DND-41 (cell line): ENCODE data around the gene UBASH3B.

Experiments used
- ATAC-seq: fragments of 200-7000 bp; cut with Tn5 transposase; 3 replicates; pipeline ENCODE4 v1.9.1; 2021; ENCODE audit warnings: low read depth; ENCODE audit not compliant: insufficient read depth
- DNase-seq: peaks from one replicate; pipeline ENCODE4 v3.0.0-alpha.2; 2020
- H2AFZ ChIP-seq: 2 replicates; pipeline ENCODE4 v1.6.0; 2012; ENCODE audit warnings: low read depth, low read length
- H3K27ac ChIP-seq: 2 replicates; pipeline ENCODE4 v1.5.1; 2012; ENCODE audit warnings: low read length, inconsistent platforms
- H3K27me3 ChIP-seq: fragments of 200-600 bp; sonication (generic); 2 replicates; pipeline ENCODE4 v1.6.0; 2012; ENCODE audit warnings: low read length, mild to moderate bottlenecking, inconsistent platforms; ENCODE audit not compliant: insufficient read depth, poor library complexity
- H3K36me3 ChIP-seq: 2 replicates; pipeline ENCODE4 v1.5.1; 2012; ENCODE audit warnings: low read length, inconsistent platforms; ENCODE audit not compliant: insufficient read depth
- H3K4me1 ChIP-seq: 2 replicates; pipeline ENCODE4 v1.5.1; 2012; ENCODE audit warnings: mild to moderate bottlenecking, low read length; ENCODE audit not compliant: insufficient read depth
- H3K4me2 ChIP-seq: 2 replicates; pipeline ENCODE4 v1.6.0; 2012; ENCODE audit warnings: mild to moderate bottlenecking, moderate library complexity, low read length, inconsistent platforms; ENCODE audit not compliant: insufficient read depth
- H3K4me3 ChIP-seq, 2 experiments: fragments of 200-600 bp in 1 of 2; shearing (Covaris generic) in 1 of 2; 2 replicates each; pipeline ENCODE4 v1.5.1; 2012 to 2016; ENCODE audit warnings: inconsistent platforms in 2 of 2, low read length in 2 of 2, mild to moderate bottlenecking in 2 of 2, low read depth in 1 of 2, moderate library complexity in 1 of 2
- H3K79me2 ChIP-seq: 2 replicates; pipeline ENCODE4 v1.6.0; 2012; ENCODE audit warnings: low read length, inconsistent platforms; ENCODE audit not compliant: insufficient read depth
- H3K9ac ChIP-seq: 2 replicates; pipeline ENCODE4 v1.6.0; 2012; ENCODE audit warnings: low read depth, mild to moderate bottlenecking, inconsistent platforms, low read length, moderate library complexity
- H3K9me3 ChIP-seq: 2 replicates; pipeline ENCODE4 v1.5.1; 2012; ENCODE audit warnings: low read length, moderate library complexity, mild to moderate bottlenecking, inconsistent platforms; ENCODE audit not compliant: insufficient read depth, severe bottlenecking
- H4K20me1 ChIP-seq: 2 replicates; pipeline ENCODE4 v1.6.0; 2012; ENCODE audit warnings: low read length; ENCODE audit not compliant: insufficient read depth
- EZH2 ChIP-seq: IDR thresholded peaks from 3 replicates; pipeline ENCODE4 v1.6.1; 2012; ENCODE audit warnings: borderline replicate concordance, low read depth, mild to moderate bottlenecking, moderate library complexity, low read length, inconsistent platforms; ENCODE audit not compliant: severe bottlenecking
- TF ChIP-seq, protein P1 (sequence below): IDR thresholded peaks from 2 replicates; pipeline ENCODE4 v1.5.1; 2012; ENCODE audit warnings: borderline replicate concordance, low read length, moderate library complexity, mild to moderate bottlenecking; ENCODE audit not compliant: poor library complexity, severe bottlenecking; ENCODE audit errors: extremely low read depth

The UBASH3B gene

DNA sequence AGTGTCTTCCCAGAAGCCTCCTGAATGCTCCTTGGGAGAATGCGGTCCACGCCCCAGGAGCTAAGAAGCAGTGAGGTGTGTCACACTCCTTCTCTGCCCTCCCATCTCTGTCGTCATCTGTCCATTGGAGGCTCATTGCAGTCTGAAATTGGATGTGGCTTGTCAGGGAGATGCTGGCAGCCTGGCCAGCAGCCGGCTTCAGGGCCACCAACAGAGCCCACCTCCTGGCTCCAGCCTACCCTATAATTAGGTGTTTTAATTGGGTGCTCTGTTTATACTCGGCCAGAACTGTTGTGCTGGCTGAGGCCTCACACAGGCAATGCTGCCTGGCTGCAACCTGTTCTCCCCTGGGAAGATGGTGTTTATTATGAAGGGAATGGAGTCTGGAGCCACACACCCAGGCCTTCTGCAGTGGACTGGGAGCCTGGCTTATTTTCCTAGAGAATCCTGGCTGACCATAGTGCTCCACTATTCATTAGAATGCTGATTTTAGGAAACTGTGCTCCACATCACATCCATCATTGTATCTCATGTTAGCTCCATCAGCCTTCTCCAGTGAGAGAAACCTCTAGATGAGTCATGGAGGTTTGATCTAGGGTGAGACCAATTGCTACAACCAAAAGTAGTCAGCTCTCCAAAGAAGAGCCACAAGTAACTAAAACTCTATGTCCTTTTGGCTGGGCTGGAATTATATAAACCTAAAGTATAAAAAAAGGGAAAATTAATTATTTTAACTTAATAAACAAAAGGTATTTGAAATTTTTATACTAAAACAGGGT is 96.0 kb downstream of the UBASH3B start:
- peaks cover 28% of the 10 kb centered on the region for H3K36me3 ChIP-seq
- H2AFZ ChIP-seq: no peak overlapping the region
- no peaks in the 10 kb centered on the region for H3K9me3 ChIP-seq
- no peaks in the 10 kb centered on the region for H4K20me1 ChIP-seq
- no peak overlapping the region for H3K4me2 ChIP-seq
- H3K79me2 ChIP-seq: peaks cover 89% of the 10 kb centered on the region
- H3K9ac ChIP-seq: no peak overlapping the region
- TF ChIP-seq, protein P1, sequence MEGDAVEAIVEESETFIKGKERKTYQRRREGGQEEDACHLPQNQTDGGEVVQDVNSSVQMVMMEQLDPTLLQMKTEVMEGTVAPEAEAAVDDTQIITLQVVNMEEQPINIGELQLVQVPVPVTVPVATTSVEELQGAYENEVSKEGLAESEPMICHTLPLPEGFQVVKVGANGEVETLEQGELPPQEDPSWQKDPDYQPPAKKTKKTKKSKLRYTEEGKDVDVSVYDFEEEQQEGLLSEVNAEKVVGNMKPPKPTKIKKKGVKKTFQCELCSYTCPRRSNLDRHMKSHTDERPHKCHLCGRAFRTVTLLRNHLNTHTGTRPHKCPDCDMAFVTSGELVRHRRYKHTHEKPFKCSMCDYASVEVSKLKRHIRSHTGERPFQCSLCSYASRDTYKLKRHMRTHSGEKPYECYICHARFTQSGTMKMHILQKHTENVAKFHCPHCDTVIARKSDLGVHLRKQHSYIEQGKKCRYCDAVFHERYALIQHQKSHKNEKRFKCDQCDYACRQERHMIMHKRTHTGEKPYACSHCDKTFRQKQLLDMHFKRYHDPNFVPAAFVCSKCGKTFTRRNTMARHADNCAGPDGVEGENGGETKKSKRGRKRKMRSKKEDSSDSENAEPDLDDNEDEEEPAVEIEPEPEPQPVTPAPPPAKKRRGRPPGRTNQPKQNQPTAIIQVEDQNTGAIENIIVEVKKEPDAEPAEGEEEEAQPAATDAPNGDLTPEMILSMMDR: no peak
- no peak for TF ChIP-seq EZH2
- no peak for ATAC-seq
- no peaks in the 10 kb centered on the region for H3K27me3 ChIP-seq
- no peak for DNase-seq
- no peak overlapping the region for H3K4me3 ChIP-seq
- peak overlapping the region; percentile 36 for H3K27ac ChIP-seq
- H3K4me1 ChIP-seq: peaks cover 63% of the 10 kb centered on the region

DNA sequence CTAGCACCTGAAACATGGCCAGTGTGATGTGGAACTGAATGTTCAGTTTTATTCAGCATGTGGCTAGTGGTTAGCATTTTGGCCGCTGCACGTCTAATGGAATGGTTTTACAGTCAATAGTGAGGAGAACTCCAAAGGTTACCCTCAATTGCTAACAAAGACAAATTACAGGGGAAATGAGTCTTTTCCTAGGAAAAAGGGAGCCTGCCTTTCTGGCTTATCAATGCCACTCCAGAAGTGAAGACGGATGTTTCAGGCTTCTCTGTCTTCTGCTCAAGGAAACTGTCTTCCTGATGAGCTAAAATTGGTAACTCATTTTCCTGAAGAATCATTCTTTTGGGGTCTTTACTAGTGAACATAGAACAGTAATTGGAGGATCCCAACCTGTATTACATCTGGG is 98.5 kb downstream of the UBASH3B start:
- H4K20me1 ChIP-seq: no peaks in the 10 kb centered on the region
- H3K4me1 ChIP-seq: peaks cover 51% of the 10 kb centered on the region
- ATAC-seq (no peak), DNase-seq (no peak)
- no peak overlapping the region for H2AFZ ChIP-seq
- no peak for TF ChIP-seq EZH2
- TF ChIP-seq, protein P1: no peak
- H3K27ac ChIP-seq: peak overlapping the region; percentile 72
- no peak overlapping the region for H3K9ac ChIP-seq
- H3K79me2 ChIP-seq: peaks cover 89% of the 10 kb centered on the region
- H3K4me2 ChIP-seq: no peak overlapping the region
- no peaks in the 10 kb centered on the region for H3K27me3 ChIP-seq
- no peak overlapping the region for H3K4me3 ChIP-seq
- H3K36me3 ChIP-seq: peaks cover 20% of the 10 kb centered on the region
- no peaks in the 10 kb centered on the region for H3K9me3 ChIP-seq

DNA sequence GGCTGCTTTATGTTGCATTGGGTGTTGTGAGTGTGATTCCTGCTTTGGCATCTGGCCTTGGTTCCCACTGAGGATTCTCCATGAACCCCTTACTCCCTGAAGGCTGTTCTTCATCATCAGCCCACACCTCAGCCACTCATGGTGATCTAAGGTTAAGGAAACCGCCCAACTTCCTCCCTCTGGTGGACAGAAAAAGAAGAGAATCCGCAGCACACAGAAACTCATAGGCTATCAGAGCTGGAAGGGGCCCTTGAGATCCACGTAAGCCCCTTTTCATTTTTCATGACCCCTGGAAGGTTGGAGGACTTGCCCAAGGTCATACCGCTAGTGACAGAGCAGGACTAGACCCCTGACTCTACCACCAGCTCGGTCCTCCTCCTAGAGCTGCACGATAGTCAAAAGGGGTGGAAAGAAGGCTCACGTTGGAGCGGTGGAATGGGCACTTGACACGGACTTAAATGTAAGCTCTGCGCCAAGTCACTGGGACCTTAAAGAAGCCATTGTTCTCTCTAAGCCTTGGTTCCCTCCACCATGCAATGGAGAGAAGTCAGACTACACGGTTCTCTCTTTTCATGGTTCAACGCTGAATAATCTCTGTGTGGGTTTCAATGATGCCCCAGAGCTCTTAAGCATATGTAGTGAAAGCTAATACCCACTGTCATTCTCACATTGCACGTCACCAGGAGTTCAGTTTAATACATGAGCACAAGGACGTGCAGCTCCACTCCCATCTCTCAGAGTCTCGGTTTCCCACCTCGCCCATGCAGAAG is 99.2 kb downstream of the UBASH3B start:
- peak; percentile 57 for DNase-seq
- peak; percentile 60 for ATAC-seq
- peaks cover 46% of the 10 kb centered on the region for H3K4me1 ChIP-seq
- H4K20me1 ChIP-seq: no peaks in the 10 kb centered on the region
- peak overlapping the region; percentile 72 for H3K27ac ChIP-seq
- no peak overlapping the region for H3K9ac ChIP-seq
- H3K4me2 ChIP-seq: no peak overlapping the region
- no peak for TF ChIP-seq EZH2
- TF ChIP-seq, protein P1: peak; percentile 71
- peaks cover 91% of the 10 kb centered on the region for H3K79me2 ChIP-seq
- no peaks in the 10 kb centered on the region for H3K27me3 ChIP-seq
- no peak overlapping the region for H3K4me3 ChIP-seq
- no peak overlapping the region for H2AFZ ChIP-seq
- H3K9me3 ChIP-seq: no peaks in the 10 kb centered on the region
- peaks cover 17% of the 10 kb centered on the region; the same call in 1 of the 2 replicates for H3K36me3 ChIP-seq
